IPS DF 6.9 (cell line): ENCODE results near the gene PRKCE.

Experiments used
- DNase-seq: peaks from one replicate; pipeline ENCODE4 v3.0.0-alpha.2; 2013; ENCODE audit warnings: low read depth, low spot score
- H3K27ac ChIP-seq: one replicate; pipeline ENCODE4 v1.5.1; 2013; ENCODE audit warnings: low read length, control low read depth
- H3K27me3 ChIP-seq: 2 replicates; pipeline ENCODE4 v1.6.1; 2013; ENCODE audit warnings: mild to moderate bottlenecking, low read length; ENCODE audit not compliant: control insufficient read depth, insufficient read depth
- H3K36me3 ChIP-seq: 2 replicates; pipeline ENCODE4 v1.6.1; 2013; ENCODE audit warnings: low read length; ENCODE audit not compliant: control insufficient read depth, insufficient read depth
- H3K4me1 ChIP-seq: 2 replicates; pipeline ENCODE4 v1.6.1; 2013; ENCODE audit warnings: low read length; ENCODE audit not compliant: control insufficient read depth, insufficient read depth
- H3K4me3 ChIP-seq: 2 replicates; pipeline ENCODE4 v1.5.1; 2013; ENCODE audit warnings: mild to moderate bottlenecking, low read length
- H3K9me3 ChIP-seq: 2 replicates; pipeline ENCODE4 v1.6.1; 2013; ENCODE audit warnings: low read length, inconsistent platforms; ENCODE audit not compliant: control insufficient read depth, insufficient read depth
- WGBS: extraction: QIAGEN DNeasy Blood & Tissue Kit; methylation state at CpG from one replicate; pipeline ENCODE4 v1.1.7; 2013; ENCODE audit warnings: mixed read lengths, missing lambda C conversion rate; ENCODE audit not compliant: insufficient read length, insufficient coverage; 5-methylcytosine and 5-hydroxymethylcytosine counted together

The PRKCE gene

DNA sequence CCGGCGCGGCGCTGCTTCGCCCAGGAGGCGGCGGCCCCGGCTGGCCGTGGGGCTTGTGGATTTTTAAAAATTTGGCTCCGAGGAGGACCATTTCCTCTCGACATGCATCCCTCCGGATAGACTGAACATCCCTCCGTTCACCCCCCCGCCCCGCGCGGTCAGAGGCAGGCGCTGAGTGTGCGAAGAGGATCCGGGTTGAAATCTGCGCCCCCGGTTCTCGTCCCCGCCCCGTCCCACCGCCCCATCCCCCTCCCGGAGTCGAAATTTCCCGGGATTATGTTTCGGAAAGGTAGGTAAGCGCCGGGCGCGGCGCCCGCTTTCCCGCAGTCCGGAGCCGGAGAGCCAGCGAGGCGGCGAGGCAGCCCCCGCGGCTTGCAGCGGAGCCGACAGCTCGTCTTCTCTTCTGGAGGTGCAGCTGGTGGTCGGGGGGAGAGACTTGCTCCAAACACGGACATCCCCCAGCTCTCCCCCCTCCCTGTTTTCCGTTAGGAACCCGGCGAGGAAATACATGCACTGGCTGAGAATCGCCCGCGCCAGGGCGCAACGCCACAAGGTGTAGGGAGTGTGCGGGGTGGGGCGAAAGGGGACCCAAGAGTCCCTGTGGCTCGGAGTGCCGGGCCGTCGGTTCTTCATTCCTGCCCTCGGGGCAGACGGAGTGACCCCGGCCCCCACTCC lies at the start of gene PRKCE:
TSS of gene PRKCE (plus strand) at position 261 of the 675 bp plus-strand sequence.
- Histone ChIP-seq H3K4me3 (peak within 1 kb of the TSS; percentile 63; the same call in 1 of the 2 replicates), H3K36me3 (no peaks in the 10 kb centered on the region), H3K27ac (no peak within 1 kb of the TSS), H3K27me3 (peaks cover 33% of the 10 kb centered on the region), H3K9me3 (no peaks in the 10 kb centered on the region), H3K4me1 (no peaks in the 10 kb centered on the region)
- no CpG with 5 or more reads among the region's 66 CpGs for WGBS
- no peak for DNase-seq

DNA sequence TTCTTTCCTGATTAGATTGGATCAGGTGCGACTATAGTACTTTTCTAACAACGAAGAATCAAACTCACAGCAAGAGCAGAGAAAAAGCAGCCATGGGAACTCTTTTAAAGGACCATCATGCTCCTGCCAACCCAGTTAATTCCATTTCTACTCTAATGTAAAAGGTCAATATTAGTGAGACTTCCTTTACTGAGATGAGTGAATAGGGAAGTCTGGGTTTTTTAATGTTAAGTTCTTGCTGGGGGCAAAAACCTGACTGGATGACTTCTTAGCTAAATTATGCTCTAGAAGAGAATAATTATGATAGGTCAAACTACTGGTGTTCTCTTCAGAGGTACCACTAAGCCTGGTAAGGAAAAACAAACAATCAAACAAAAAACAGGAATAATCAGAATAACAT lies 48.9 kb upstream of the PRKCE start:
- H3K36me3 ChIP-seq, result peaks cover 8% of the 10 kb centered on the region; the same call in 1 of the 2 replicates
- no CpG with 5 or more reads among the region's 2 CpGs for WGBS

DNA sequence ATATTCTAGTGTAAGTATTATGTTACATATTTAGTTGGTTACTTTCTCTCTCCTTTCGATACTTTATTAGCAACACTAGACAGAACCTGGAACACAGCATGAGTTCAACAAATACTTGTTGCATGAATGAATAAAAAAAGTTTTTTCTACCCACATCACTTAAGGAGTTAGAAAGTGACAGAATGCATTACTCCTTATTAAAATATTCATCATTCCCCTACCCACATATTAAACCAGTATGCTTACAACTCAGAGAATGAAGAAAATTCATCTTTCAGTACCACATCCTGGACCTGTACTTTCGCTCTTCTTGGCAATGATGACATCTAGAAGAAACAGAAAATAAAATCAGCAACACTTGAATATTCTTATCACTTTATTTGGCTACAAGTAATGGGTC lies 46.4 kb upstream of the PRKCE start:
- DNase-seq, result no peak
- Histone ChIP-seq H3K4me3 (no peak overlapping the region), H3K27ac (no peak overlapping the region), H3K4me1 (no peaks in the 10 kb centered on the region), H3K27me3 (no peaks in the 10 kb centered on the region), H3K36me3 (peaks cover 2% of the 10 kb centered on the region; the same call in 1 of the 2 replicates), H3K9me3 (no peaks in the 10 kb centered on the region)
- no CpG with 5 or more reads among the region's 2 CpGs for WGBS

More for the DNA sequence above, 48.9 kb upstream of the PRKCE start:
- H3K27ac ChIP-seq, result no peak overlapping the region
- H3K4me3 ChIP-seq, result no peak overlapping the region
- no peaks in the 10 kb centered on the region for H3K9me3 ChIP-seq
- no peaks in the 10 kb centered on the region for H3K27me3 ChIP-seq
- DNase-seq, result no peak
- H3K4me1 ChIP-seq, result no peaks in the 10 kb centered on the region

DNA sequence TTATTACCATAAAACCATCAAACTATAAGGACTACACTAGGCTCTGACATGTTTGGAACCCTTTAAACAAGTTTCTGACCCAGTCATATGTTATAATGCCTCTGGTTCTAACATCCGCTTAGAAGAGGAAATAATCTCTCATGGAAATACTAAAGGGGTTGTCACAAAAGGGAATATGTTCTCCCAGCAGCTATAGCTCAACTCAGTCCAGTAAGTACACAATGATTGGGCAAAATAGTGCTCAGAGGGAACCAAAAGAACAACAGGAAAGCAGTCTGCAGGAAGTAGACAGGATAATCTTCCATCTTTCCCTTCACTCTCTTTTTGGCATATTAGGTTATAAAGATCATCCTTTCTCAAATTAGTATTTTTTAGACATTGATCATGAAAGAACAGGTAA lies 44.7 kb upstream of the PRKCE start:
- Histone ChIP-seq H3K27me3 (no peaks in the 10 kb centered on the region), H3K36me3 (peaks cover under 1% of the 10 kb centered on the region; the same call in 1 of the 2 replicates), H3K9me3 (no peaks in the 10 kb centered on the region), H3K4me3 (no peak overlapping the region), H3K27ac (no peak overlapping the region), H3K4me1 (no peaks in the 10 kb centered on the region)
- DNase-seq, result no peak
- WGBS, result no CpG with 5 or more reads among the region's 1 CpG

DNA sequence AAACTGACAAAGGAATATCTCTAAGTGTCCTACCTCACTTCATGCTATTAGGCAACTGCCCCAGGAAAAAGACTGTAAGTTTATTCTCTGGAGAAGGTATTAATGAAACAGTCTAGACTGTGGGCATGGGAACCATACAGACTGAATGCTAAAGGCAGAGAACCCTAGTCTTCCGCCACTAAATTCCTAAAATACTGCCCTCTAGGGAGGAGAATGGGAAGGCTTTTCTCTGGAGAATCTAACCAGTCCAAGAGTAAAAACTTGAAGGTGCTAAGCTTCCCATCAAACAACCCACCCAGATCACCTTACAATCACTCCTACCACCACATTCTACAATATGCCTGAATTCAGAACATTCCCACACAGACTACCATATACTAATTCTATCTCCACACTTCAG lies 43.8 kb upstream of the PRKCE start:
- H3K36me3 ChIP-seq, result no peaks in the 10 kb centered on the region
- no peaks in the 10 kb centered on the region for H3K4me1 ChIP-seq
- H3K27me3 ChIP-seq, result no peaks in the 10 kb centered on the region
- H3K4me3 ChIP-seq, result no peak overlapping the region
- no CpG with 5 or more reads among the region's 1 CpG for WGBS
- H3K9me3 ChIP-seq, result no peaks in the 10 kb centered on the region
- H3K27ac ChIP-seq, result no peak overlapping the region
- DNase-seq, result no peak

DNA sequence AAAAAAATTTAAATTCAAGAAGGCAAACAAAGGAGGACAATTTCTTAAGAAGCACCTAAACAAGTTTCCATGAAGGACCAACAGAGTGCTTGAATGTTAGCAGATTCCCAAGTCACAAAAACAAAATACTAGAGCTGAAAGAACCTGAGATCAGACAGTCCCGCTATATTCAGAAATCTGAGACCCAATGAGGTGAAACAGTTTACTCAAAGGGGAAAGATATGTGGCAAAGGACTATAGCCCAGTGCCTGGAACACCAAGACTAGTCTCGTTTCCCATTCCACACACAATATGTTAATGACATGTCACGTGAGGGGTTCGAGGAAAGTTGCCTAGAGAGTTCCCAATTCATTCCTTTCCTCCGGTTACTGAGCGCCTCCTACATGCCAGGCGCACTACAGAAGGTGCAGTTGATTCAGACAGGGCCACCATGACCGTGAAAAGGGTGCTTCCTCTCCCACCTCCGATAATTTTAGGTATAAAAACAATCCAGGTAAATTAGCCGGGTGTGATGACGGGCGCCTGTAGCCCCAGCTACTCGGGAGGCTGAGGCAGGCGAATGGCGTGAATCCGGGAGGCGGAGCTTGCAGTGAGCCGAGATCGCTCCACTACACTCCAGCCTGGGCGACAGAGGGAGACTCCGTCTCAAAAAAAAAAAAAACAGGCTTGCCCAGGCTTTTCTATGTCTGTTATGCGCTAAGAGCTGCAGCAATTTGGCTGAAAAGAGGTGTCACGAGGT lies 41.0 kb upstream of the PRKCE start:
- Histone ChIP-seq H3K36me3 (no peaks in the 10 kb centered on the region), H3K4me3 (peak overlapping the region; percentile 82; the same call in 1 of the 2 replicates), H3K4me1 (no peaks in the 10 kb centered on the region), H3K9me3 (no peaks in the 10 kb centered on the region), H3K27me3 (no peaks in the 10 kb centered on the region), H3K27ac (no peak overlapping the region)
- WGBS, result no CpG with 5 or more reads among the region's 23 CpGs
- peak; percentile 29 for DNase-seq

DNA sequence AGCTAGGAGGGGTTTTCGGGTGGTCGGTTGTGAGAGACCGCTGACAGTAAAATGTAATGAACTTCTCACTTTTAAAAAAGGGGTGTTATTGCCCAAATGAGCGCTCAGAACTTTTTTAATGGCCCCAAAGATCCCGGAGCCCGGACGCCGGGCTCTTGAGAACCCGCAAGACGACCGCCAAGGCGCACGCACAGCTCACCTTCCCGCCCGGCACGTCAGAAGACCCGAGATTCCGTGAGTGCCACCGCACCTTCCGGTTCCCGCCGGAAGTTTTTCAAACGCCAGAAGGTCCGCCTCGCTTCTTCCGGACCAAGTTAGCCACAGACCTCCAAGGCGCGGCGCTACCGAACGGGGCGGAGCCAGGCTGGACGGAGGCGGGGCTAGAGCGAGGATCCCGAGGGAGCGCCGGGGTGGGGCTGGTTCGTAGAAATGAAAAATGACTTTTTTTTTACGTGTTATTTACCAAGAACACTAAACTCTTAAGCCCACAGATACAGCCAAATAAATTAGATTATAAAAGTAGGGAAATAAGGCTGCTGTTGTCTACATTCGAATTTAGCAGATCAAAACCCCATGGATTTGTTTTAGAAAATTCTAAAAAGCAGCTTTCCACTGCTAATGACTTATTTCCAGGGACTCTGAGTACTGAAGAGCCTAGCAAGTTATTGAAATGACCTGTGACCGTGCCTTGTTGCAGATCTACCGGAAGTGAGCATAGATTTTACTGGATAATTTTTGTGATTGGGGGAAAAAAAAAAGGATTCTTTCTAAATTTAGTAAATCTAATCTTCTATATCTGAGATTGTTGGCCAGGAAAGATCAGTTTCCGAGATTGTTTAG lies 40.2 kb upstream of the PRKCE start, which contains the start of gene SRBD1:
TSS of gene SRBD1 (minus strand) at position 248 of the 840 bp plus-strand sequence. CDS start 5,826 bp downstream, outside the sequence.
- Histone ChIP-seq H3K27me3 (no peaks in the 10 kb centered on the region), H3K9me3 (no peaks in the 10 kb centered on the region)
- no CpG with 5 or more reads among the region's 44 CpGs for WGBS

DNA sequence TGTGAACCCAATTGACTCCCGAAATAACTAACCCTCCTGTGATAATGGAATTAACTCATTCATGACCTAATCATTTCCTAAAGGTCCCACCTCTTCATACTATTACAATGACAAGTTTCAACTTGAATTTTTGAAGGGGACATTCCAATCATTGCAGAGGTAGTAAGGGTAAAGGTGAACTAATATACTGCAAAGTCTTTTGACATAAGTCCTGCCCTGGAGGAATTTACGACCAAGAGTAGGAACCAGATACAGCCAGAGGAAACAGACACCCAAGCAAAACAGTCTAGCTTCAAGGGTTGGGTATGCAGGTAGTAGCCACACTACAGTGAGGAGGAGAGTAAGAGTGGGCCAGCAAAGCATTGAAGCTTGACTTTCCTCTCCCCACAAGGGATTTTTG lies 39.2 kb upstream of the PRKCE start:
- Histone ChIP-seq H3K27ac (no peak overlapping the region), H3K36me3 (no peaks in the 10 kb centered on the region), H3K27me3 (no peaks in the 10 kb centered on the region), H3K9me3 (no peaks in the 10 kb centered on the region), H3K4me3 (no peak overlapping the region), H3K4me1 (no peaks in the 10 kb centered on the region)
- no peak for DNase-seq
- no CpG with 5 or more reads among the region's 2 CpGs for WGBS

More for the DNA sequence above, 40.2 kb upstream of the PRKCE start, which contains the start of gene SRBD1:
- Histone ChIP-seq H3K27ac (no peak within 1 kb of the TSS), H3K4me3 (peak within 1 kb of the TSS; percentile 82; the same call in 1 of the 2 replicates), H3K4me1 (no peaks in the 10 kb centered on the region), H3K36me3 (no peaks in the 10 kb centered on the region)
- peak; percentile 83 for DNase-seq

DNA sequence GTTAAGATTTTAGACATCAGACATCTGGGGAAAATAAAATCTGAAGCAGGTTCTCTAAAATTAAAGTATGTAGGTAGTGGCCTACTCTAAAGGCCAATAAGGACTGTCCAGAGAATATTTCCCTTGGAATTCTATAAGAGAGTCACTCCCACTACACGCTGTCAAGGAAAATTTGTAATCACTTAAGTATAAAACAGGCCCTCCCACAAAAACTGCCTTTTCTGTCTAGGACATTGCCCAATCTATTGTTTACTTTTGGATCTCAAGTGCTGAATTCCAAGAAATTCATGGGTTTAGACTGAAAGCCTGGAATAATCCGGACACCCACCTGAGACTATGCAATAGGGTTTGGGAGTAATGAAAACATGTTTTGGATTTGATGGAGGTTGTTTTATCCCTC lies 38.7 kb upstream of the PRKCE start:
- H3K9me3 ChIP-seq, result no peaks in the 10 kb centered on the region
- no peaks in the 10 kb centered on the region for H3K27me3 ChIP-seq
- H3K4me1 ChIP-seq, result no peaks in the 10 kb centered on the region
- no peak overlapping the region for H3K4me3 ChIP-seq
- DNase-seq, result no peak
- no peak overlapping the region for H3K27ac ChIP-seq
- H3K36me3 ChIP-seq, result no peaks in the 10 kb centered on the region
- no CpG with 5 or more reads among the region's 2 CpGs for WGBS

DNA sequence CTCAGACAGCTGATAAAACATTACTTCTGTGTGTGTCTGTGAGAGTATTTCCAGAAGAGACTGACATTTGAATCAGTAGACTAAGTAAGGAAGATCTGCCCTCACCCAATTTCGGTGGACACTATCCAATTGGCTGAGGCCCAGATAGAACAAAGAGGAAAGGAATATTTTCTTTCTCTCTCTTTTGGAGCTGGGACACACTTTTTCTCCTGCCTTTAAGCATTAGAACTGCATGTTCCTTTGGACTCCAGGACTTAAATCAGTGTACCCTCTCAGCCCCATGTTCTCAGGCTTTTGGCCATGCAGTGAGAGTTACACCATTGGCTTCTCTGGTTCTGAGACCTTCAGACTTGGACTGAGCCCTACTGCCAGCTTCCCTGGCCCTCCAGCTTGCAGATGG lies 37.1 kb upstream of the PRKCE start:
- DNase-seq, result no peak
- WGBS, result no CpG with 5 or more reads among the region's 1 CpG
- Histone ChIP-seq H3K4me1 (no peaks in the 10 kb centered on the region), H3K27me3 (no peaks in the 10 kb centered on the region), H3K9me3 (no peaks in the 10 kb centered on the region), H3K27ac (no peak overlapping the region), H3K36me3 (no peaks in the 10 kb centered on the region), H3K4me3 (no peak overlapping the region)
